ENCODE results near the gene RTN4RL1.
"Not testable (repeated sequence)": the region's sequence is repeated elsewhere in the genome, so short reads cannot be mapped to it uniquely, and the experiment has no call there.

Gene RTN4RL1

DNA sequence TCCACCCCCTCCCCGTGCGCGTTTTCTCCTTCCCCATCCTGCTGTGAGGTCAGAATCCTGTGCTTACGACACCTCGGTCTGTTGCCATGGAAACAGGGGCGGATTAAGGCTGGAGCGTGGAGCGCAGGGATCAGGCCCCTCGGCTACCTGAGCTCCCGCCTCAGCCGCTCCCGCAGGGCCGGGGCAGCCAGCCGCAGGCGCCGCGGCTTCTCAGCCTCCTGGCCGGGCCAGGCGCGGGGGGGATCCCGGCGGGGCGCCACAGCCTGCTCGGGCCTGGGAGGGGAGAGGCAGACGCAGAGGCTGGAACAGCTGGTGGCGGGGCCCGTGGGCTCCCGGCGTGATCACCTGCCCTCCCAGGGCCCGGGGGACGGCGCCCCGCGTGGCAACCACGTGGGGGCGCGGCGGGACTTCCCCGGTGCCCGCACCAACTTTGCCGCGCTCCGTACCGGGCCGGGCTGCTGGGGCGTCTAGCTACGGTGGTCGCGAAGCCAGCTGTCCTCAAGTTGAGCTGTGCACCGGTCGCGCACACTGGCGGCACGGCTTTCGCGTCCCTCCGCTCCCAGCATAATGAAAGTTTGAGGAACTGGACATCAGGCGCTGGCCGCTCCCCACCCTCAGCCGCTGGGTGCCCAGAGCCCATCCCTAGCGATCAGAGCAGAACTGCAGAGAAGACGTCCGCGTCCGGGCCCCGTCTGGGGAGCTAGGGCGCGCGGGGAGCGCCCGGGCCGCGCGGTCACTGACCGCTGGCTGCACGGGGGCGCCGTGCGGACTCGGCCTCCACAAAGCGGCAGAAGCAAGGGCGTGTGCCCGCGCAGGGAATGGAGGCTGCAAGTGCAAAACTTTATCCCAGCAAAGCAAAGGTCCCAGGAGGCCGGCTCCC lies 1.2 kb downstream of the RTN4RL1 start:
- no peak for DNase-seq

- DNase-seq, result no peak
Measured at GRCh38 chr17:2023256-2023655, 1.9 kb downstream of the RTN4RL1 start.

DNA sequence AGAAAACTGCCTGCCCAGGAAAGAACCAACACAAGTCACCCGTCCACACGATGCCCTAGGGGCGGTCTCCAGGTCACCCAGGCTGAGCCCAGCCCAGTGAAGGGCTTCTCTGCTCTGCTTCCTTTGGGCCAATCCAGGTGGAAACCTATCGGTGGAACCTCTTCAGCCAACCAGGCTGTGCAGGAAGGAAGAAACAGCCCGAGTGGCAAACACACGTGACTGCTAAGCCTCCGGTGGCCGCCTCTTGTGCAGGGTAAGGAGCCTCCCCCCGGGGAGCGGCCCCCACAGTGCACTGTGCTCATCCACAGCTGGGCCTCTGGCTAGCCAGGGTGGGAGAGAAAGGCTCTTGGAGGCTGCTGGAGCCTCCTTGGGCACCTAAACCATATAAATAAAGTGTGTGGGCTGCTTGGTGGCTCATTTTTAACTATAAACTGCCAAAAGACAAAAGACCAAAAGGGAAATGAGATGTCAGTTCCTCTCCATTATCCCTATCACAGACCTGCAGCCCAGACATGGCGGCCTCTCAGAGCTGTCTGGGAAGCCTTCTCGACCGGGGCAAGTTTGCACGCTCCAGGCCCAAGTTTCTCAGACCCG lies 2.4 kb downstream of the RTN4RL1 start:
- no peak for DNase-seq

- DNase-seq, result no peak
Measured at GRCh38 chr17:2020721-2021120, 4.4 kb downstream of the RTN4RL1 start.

- no peak for DNase-seq
Measured at GRCh38 chr17:2019723-2020122, 5.4 kb downstream of the RTN4RL1 start.

GRCh38 chr17:2018716-2019510 lies 6.2 kb downstream of the RTN4RL1 start:
- DNase-seq, result no peak

GRCh38 chr17:2017274-2017941 lies 7.7 kb downstream of the RTN4RL1 start:
- no peak for DNase-seq

DNA sequence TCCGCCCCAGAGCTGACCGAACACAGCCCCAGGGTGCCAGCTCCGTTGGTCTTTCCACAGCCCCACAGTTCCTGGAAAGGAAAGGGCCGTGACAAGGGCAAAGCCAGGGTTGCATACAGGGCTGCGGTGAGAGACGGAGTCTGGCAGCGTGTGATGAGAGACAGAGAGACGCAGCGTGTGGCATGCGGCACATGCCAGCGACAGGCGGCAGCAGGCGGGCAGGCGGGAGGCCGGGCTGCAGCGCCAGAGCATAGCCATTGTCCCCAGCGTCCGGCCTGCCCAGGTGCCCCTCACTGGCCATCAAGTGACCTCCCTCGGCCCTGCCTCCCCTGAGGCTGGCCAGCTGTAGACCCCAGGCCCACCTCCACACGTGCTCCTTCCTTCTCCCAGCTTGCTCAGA lies 8.6 kb downstream of the RTN4RL1 start:
- DNase-seq, result no peak

DNA sequence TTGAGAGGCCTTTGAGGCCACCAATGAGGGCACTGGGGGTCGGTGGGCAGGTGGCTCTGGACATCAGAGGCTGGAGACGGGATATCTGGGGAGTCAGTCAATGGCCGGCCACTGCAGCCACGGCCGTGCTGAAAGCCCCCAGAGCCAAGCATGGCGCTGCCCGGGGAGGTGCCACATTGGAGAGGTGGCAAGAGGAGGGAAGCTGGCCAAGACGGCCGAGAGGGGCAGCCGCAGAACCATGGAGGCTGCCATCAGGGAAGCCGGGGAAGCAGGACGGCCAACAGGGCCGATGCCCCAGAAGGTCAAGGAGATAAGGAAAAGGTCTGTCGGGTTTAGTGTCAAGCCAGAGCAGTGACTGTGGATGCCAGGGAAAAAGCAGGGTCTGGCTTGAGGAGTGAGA lies 9.8 kb downstream of the RTN4RL1 start:
- DNase-seq, result no peak

GRCh38 chr17:2013994-2014317 lies 11.2 kb downstream of the RTN4RL1 start:
- no peak for DNase-seq

- not testable (repeated sequence) for DNase-seq
Measured at GRCh38 chr17:2013220-2013993, 11.7 kb downstream of the RTN4RL1 start.

DNA sequence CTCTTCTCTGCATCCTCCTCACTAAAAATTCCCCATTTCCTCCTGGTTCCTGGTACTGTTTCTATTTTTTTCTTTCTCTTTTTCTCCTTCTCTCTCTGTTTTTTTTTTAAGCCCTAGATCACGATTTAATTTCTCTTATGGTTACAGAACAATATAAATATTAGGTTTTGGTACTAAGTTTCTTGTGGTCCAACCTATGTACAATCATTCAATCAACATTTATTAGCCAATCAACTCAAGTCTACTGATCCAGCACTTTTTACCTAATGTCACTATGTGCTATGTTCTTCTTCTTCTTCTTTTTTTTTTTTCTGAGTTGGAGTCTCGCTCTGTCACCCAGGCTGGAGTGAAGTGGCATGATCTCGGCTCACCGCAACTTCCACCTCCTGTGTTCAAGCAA lies 12.6 kb downstream of the RTN4RL1 start:
- DNase-seq, result no peak

GRCh38 chr17:2011411-2012371 lies 13.4 kb downstream of the RTN4RL1 start:
- DNase-seq, result no peak

DNA sequence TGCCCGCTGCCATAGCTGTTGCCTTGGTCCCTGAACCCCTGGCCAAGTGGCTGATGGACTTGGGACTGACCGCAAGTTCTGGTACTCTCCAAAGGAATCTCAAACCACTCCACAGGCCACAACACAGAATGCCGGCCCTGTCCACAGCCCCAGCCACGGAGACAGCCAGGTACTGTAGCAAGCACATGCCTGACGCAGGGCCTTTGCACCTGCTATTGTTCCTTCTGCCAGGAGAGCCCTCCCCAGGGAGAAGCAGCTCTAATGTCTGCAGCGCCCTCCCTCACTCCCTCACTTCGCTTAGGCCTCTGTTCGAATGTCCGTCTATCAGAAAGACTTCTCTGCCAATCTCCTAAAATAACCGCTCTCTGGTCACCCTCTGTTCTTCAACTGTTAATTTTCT lies 15.4 kb downstream of the RTN4RL1 start:
- no peak for DNase-seq

DNA sequence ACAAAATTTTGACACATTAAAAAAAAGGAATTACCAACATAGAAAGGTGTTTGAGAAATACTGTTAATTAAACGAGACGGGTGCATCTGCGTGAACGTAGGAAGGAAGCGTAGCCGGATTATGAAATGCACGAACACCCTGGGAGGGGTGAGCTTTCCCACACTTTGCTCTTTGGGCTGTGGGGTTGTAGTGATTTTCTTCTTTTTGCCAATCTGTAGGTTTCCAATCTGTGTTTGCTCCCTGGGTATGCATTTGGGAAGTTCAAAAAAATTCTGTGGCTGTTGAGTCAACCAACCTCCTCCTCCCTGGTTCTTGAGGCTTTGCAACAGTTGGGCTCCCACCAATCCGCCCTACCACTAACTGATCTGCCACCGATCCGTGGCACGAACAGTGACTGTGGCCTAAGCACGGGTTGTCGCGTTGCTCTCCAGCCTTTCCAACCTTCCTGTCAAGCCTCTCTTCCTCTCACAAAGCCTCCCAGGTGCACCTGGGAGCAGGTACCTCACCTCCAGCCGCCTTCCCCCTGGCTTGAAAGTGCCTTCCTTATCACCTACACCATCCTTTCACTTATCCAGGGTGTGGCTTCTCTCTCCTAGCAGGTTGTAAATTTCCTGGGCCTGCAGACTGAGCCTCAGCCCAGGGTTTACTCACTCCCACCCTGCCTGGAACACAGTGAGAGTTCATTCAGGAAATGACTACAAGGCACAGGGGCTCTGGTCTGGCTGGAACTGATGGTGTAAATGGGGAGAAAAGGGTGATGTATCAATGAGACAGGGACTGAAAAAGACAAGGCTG lies 16.6 kb downstream of the RTN4RL1 start:
- DNase-seq, result no peak

DNA sequence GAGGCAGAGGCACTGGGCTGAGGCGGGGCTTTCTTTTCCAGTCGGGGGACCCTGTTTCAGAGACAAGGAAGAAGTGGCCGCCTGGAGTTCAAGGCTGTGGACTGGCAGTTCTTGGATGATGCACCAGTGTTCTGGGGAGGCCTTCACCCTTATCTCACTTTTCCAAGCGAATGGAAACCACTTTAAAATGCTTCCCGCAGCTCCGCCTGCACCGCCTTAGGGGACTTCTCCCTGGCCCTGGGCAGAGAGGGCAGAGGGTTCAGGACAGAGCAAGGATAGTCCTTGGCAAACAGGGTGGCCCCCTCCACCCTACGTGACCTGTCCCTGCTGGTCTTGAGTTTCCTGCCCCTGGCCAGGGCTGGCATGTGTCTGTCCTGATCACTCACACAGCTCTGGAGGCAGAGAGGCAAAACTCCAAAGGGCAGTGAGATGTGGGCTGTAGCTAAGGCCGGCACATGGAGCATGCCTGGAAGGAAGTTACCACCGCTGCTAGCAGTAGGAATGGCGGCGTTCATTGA lies 20.6 kb downstream of the RTN4RL1 start:
- DNase-seq, result no peak

DNA sequence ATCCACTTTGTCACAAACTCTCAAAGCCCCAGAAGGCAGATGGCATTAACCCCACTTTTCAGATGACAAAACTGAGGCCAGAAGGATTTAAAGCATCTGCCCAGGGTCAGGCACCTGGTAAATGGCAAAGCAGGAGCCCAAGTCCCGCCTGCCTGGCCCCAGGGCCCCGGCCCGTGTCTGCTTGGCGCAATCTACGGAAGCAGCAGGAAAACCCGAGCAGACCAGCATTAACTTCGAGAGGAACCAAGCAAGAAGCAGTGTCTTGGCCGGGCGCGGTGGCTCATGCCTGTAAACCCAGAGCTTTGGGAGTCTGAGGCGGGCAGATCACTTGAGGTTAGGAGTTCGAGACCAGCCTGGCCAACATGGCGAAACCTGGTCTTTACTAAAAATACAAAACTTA lies 21.6 kb downstream of the RTN4RL1 start:
- no peak for DNase-seq

DNA sequence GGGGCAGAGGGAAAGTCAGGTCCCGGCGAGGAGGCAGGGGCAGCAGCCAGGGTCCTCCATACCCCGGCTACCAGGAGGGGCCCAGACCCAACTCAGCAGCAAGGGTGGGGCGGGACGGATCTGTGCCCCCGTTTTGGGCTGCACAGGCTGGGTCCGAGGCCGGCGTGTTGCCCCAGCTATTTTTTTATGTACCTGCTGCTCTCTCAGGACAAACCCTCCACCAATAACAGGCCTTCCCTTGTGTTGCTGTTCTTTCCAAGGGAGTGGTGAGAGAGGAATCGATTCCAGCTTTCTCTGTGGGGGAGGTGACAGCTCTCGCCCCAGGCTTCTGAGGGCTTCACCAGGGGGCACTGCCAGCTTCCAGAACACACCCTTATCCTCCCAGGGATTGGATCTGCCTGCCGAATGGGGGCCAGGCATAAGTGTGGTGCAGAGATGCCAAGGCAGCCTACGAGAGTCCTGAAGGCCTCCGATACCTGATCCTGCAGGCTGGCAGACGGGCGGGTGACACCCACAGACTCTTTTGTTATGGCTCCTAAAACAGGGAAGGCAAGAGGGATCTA lies 22.3 kb downstream of the RTN4RL1 start:
- no peak for DNase-seq

- no peak for DNase-seq
Measured at GRCh38 chr17:1999557-2000251, 25.4 kb downstream of the RTN4RL1 start.

All from NCI-H526 treated with DMSO at 0.1 percent for 48 hours (cell line).